Lower leg skin (tissue), 4 donors: Measurements from ENCODE around the gene CDK15. TPM values are rescaled to one million over a fixed set of nuclear protein-coding genes. Genes with fewer than 3 reads are reported as not detected.
A peak's percentile ranks its signal among the peaks of the same experiment; 100 is the strongest.

Source experiments
- DNase-seq, 2 donors: peaks; one replicate each; pipeline ENCODE4 v3.0.0-alpha.2; 2019; ENCODE audit warnings: low spot score in 2 of 2
- H3K4me3 ChIP-seq: fragments of 200-600 bp; sonication (generic); 2 replicates; pipeline ENCODE4 v1.5.1; 2017; ENCODE audit warnings: mild to moderate bottlenecking, low read depth; ENCODE audit not compliant: poor library complexity, severe bottlenecking
- CTCF ChIP-seq, 3 donors: fragments of 450-650 bp; IDR thresholded peaks; one replicate each; pipeline ENCODE4 v1.5.1; 2016; ENCODE audit warnings: antibody characterized with exemption in 3 of 3, mild to moderate bottlenecking in 3 of 3, moderate library complexity in 2 of 3
- POLR2A ChIP-seq, 2 donors: fragments of 450-650 bp; IDR thresholded peaks; one replicate each; pipeline ENCODE4 v1.6.1; 2016 to 2017; ENCODE audit warnings: antibody characterized with exemption in 2 of 2, mild to moderate bottlenecking in 1 of 2, moderate library complexity in 1 of 2
- WGBS, 2 donors: methylation state at CpG; one replicate each; pipeline ENCODE4 v1.1.5; 2018; 5-methylcytosine and 5-hydroxymethylcytosine counted together
- intact Hi-C: fragments of 100-400 bp; cut with DNase I; formaldehyde crosslinking; loops from one replicate; pipeline ENCODE4 v1.15.0; 2023; ENCODE audit warnings: low total_unique reads
- total RNA-seq, 4 donors: library from RNA; depleted of rRNA; stranded (reverse); fragments of >200 nt; gene quantifications; one replicate each; pipeline ENCODE4 v1.1.0, GENCODE V29; 2016

Gene CDK15
- total RNA-seq, 4 donors from 2014 or later: 0.27 to 0.91 (median 0.38) TPM

GRCh38 chr2:201880993-201881611, 74.8 kb downstream of the CDK15 start:
- H3K4me3 ChIP-seq: no peak overlapping the region
- 41 to 61% methylated on average over 9 of the region's 9 CpGs for WGBS, 2 donors
- intact Hi-C loops: no loop called here
- DNase-seq: peak in 1 of 2 donors; percentile 88
- no peak for TF ChIP-seq CTCF (IDR thresholded peaks at IDR 0.05)

DNA sequence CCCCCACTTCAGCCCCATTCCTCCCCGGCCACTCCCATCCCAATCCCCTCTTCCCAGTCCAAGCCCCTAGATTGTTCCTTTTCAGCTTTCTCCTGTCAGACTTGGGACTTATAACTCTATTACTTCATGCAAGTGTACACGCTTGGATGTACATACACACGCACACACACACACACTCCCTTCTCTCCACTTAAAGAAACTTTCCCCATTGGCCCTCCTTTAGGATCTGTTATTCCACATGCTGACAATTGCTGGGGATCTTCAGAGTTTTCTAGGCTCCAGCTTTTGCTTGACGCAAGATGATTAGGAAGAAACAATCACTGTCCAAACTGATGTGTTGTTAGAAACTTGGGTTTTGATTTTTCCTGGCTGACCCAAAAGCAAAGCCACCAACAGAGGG, 75.4 kb downstream of the CDK15 start:
- 81 to 84% methylated on average over 4 of the region's 4 CpGs for WGBS, 2 donors
- intact Hi-C loops: no loop called here
- TF ChIP-seq POLR2A (IDR thresholded peaks at IDR 0.05): no peak
- no peak for TF ChIP-seq CTCF (IDR thresholded peaks at IDR 0.05)
- H3K4me3 ChIP-seq: no peak overlapping the region
- DNase-seq: no peak

DNA sequence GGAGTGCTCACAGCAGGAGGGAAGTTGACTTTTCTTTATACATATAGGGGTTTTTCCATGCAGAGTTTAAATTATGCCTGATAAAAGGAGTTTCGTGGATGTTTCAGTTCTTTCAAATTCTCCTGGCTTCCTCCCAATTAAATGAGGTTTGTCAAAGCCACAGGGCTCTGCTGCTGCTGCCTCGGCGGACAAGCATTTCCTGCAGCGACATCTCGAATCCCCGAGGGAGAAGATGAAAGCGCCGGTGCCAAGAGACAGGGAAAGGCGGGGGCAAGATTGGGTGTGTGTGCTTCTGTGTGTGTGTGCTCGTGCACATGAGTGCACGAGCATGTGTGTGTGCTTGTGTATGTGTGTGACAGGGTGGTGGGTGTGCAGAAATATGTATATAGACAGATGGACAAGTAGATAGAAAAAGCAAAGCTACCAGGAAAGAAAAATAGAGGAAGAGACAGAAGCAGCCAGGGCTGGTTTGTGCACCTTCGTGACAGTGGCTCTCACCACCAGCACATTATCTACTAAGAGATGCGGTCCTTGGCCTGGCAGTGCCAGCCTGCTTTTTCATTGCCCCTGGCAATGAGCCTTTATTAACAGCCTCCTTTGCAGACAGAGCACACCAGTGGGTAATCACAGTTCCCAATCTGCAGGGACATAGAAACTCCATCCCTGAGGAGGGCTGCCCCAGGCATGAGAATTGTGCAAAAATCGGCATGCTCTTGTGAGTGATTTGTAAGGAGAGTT, 76.2 kb downstream of the CDK15 start:
- WGBS, 2 donors: 8% methylated on average over 14 of the region's 14 CpGs
- no peak overlapping the region for H3K4me3 ChIP-seq
- intact Hi-C loops: no loop called here
- DNase-seq: no peak
- TF ChIP-seq CTCF (IDR thresholded peaks at IDR 0.05) (no peak), POLR2A (IDR thresholded peaks at IDR 0.05) (no peak)

- intact Hi-C loops: no loop called here
- WGBS, 2 donors: 54 to 59% methylated on average over 8 of the region's 8 CpGs
- H3K4me3 ChIP-seq: no peak overlapping the region
- TF ChIP-seq POLR2A (IDR thresholded peaks at IDR 0.05) (no peak), CTCF (IDR thresholded peaks at IDR 0.05) (no peak)
- DNase-seq: no peak
Measured at GRCh38 chr2:201883606-201884369, 77.5 kb downstream of the CDK15 start.

- H3K4me3 ChIP-seq: no peak overlapping the region
- TF ChIP-seq CTCF (IDR thresholded peaks at IDR 0.05) (no peak), POLR2A (IDR thresholded peaks at IDR 0.05) (no peak)
- DNase-seq: no peak
- WGBS, 2 donors: 63 to 65% methylated on average over 3 of the region's 3 CpGs
- intact Hi-C loops: no loop called here
Measured at GRCh38 chr2:201886504-201886903, 80.2 kb downstream of the CDK15 start.
